Activated T-cell treated with anti-CD3 and anti-CD28 coated beads for 1 hour (primary cell): ENCODE data around the gene PPP2R5B.

Source experiments
- DNase-seq: peaks from one replicate; pipeline ENCODE4 v3.0.0-alpha.2; 2020; ENCODE audit warnings: low read depth

PPP2R5B gene

GRCh38 chr11:64908766-64909165 lies 15.7 kb upstream of the PPP2R5B start:
- no peak for DNase-seq

DNA sequence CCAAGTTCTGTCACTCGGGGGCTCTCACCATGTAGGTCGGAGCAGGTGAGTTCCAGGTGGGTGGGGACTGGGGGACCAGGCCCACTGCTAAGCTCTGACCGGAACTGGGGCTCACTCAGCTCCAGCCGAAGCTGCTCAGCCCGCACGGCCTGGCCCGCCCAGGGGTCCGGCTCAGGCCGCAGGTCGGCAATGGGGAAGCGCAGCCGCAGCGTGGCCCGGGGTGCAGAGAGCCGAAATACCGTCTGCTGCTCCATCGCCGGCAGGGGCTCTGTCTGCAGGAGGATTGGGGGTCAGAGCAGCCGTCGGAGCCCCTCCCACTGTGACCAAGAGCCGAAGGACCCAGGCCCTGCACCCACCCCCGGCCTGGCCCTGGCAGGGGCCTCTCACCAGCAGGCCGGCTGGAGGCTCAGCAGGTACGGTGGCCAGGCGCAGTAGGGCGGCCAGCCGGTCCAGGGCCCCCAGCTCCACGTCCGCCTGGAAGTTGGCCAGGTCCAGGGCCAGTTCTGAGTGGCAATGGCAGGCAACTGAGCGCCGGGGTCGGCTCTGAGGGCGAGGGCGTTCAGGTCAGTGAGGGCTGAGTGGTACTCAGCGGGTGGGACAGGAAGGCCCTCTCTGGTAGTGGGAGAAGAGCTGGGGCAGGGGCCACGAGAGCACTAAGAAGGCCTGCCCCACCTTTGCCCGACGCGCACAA lies 14.7 kb upstream of the PPP2R5B start:
- no peak for DNase-seq

- no peak for DNase-seq
Observed at GRCh38 chr11:64910451-64911093, 13.9 kb upstream of the PPP2R5B start.

DNA sequence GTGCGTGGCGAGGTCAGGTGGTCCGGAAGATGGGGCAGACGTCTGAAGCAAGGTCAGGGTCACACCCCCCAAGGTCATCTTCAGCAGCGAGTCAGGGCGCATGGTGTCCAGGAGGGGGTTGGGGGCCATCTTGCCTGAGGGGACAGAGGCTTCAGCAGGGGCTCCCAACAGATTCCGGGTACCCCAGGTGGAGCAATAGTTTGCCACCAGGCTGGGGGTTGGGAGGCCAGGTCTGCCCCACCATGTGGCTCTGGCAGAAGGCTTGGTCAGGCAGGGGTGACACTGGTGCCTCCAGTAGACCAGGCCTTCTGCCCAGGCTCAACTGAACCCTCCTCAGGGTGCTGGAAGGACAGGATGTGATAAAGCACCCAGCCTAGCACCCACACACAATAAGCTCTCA lies 13.3 kb upstream of the PPP2R5B start:
- DNase-seq: no peak

DNA sequence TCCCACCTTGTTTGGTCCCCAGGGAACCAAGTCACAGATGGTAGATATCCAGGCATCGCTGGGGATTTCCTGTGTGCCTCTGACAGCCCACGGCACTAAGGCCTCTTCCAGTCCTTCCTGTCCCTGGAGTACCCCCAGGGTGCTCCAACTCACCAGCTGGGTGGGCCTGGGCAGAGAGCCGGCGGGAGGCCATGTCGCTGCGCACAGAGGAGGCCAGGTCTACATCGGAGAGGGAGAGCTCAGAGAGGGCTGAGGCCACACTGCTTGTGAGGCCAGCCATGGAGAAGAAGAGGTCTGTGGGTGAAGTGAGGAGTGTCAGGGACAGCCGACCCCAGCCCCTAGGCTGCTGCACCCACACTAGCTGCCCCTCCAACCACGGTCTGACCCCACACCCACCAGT lies 12.8 kb upstream of the PPP2R5B start:
- DNase-seq: no peak

DNA sequence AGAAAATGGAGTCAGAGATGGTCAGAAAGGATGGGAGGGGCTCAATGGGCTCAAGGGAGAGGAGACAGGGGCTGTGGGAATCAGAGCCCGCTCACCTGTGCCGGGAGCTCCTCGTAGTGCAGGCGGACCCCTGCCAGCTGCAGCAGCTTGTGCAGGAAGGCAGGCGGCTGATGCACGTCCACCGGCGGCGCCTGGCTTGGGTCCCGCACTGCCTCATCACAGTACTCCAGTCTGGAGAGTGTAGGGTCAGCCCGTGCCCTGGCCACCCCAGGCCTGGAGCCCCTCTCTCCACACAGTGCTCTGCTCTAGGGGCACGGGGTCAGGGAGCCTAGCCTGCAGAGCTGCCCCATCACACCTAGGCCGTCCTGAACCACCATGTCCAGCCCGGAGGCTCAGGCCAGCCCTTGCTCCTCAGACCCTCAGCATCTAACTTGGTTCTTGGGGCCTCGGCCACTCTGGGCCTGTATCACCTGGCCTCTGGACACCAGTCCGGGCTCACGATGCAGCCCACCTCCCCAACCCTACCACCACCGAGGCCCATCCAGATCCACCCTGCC lies 11.2 kb upstream of the PPP2R5B start:
- DNase-seq: no peak

GRCh38 chr11:64914123-64914522 lies 10.4 kb upstream of the PPP2R5B start:
- DNase-seq: no peak

GRCh38 chr11:64915376-64915887 lies 9.1 kb upstream of the PPP2R5B start:
- no peak for DNase-seq

GRCh38 chr11:64916040-64916774 lies 8.3 kb upstream of the PPP2R5B start:
- no peak for DNase-seq

DNA sequence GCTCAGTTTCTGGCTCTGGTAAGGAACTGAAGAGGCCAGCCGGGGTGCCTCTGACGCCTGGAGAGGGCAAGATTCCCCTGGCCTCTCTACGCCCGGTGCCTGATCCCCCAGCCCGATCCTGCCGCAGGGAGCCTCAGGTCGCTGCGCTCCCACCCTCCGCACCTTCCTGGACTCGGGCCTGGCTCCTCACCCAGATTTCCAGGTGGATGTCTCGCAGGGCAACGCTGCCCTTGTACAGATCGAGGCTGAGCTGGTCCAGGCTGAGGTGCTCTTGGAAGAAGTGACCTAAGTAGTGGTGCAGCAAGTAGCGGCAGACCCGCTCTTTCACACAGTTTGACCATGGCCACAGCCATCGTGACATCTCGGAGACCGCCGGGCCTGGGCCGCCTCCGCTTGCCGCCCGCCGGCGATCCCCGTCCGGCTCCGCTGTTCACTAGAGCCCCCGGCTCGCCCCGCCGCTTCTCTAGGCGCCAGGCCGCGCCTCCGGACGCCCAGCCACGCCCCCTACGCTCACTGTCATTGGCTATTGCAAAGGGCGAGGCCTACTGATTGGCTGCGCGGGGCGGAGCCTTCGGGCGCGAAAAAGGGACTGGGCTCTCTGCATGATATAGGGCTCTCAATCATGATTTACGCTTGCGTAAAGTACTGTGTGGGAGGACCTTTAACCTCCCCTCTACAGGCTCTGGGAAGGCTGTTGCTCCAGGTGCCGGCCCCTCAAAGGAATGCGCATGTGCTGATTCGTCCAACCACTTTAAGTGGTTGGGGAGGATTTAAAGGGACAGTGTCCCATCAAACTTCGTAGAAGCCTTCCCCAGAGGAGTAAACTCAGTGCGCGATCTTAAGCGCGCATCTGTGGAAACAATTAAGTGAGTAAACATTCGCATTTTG lies 7.5 kb upstream of the PPP2R5B start, which contains the start of gene ATG2A:
TSS of gene ATG2A (minus strand) at position 435 of the 888 bp plus-strand sequence. CDS start at position 361, 74 bp downstream.
- DNase-seq: peak; percentile 98

- no peak for DNase-seq
Observed at GRCh38 chr11:64917663-64917995, 6.9 kb upstream of the PPP2R5B start.

- DNase-seq: no peak
Observed at GRCh38 chr11:64918017-64918416, 6.5 kb upstream of the PPP2R5B start.

DNA sequence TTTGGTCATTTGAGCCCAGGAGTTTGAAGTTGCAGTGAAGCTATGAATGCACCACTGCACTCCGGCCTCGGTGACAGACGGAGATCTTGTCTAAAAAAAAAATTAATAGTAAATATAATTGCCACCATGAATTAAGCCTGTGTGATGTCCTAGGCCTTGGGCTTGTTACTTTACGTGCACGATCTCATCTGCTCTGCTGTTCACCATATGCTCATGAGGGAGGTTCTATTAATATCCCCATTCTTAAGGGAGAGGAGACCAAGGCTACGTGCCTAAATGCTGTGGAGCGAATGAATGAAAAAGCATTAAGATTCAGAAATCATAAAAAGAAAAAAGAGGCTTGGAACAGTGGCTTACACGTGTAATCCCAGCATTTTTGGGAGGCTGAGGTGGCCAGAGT lies 4.9 kb upstream of the PPP2R5B start:
- DNase-seq: no peak

GRCh38 chr11:64920124-64920523 lies 4.4 kb upstream of the PPP2R5B start:
- no peak for DNase-seq

DNA sequence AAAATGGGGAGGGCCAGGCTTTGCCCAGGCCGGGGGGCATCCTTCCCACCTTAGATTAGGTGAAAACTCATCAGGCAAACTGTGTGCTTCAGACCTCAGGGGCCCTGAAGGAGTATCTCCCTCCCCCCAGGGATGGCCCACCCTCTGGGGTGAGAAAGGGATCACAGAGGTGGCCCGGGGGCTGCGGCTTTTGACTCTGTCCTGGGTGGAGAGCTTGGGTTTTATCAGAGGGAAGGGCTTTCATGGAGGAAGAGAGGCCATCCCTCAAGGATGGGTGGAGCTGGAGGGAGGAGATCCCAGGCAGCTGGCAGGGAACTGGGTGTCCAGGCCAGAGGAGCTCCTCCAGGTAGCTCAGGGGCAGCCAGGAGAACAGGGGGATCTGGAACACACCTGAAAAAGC lies 3.1 kb upstream of the PPP2R5B start:
- no peak for DNase-seq

DNA sequence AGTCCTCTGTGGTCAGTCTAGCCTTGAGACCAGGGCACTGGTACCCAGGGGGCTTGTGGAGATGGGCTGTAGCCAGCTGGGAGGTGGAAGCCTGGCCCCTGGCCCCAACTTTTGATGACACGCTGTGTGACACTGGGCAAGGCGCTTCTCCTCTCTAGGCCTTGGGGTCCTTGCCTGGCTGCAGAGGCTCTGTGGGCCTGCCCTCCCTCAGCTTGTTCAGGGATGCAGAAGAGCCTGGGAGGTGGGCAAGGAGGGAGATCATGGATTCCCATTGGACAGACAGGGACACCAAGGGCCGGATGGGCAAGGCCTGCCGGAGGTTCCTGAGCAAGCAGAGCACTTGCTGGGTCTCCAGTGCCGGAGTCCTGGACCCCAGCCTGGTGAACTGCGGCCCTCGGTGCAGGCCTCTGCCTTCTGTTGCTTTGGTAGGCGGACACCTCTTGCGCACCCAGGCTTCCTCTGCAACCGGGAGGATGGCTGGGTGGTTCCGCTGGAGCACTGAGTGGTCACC lies 1.3 kb upstream of the PPP2R5B start:
- DNase-seq: no peak

DNA sequence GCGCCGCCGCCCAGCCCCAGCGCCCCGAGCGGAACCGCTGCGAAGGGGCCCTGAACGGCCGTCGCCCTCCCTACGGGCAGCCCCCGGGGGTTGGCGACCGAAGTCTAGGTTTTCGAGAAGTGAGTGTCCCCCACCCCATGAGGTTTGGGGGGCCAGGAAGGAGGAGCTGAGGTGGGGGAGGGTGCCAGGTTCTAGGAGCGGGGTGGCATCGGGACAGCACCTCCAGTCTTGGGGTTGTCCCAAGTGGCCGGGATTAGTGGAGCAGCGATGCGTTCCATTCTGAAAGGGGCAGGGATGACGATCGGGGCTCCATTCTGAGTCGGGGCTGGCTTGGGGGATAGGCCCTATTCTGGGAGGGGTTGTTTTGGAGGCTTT lies 408 bp downstream of the PPP2R5B start:
- no peak for DNase-seq

DNA sequence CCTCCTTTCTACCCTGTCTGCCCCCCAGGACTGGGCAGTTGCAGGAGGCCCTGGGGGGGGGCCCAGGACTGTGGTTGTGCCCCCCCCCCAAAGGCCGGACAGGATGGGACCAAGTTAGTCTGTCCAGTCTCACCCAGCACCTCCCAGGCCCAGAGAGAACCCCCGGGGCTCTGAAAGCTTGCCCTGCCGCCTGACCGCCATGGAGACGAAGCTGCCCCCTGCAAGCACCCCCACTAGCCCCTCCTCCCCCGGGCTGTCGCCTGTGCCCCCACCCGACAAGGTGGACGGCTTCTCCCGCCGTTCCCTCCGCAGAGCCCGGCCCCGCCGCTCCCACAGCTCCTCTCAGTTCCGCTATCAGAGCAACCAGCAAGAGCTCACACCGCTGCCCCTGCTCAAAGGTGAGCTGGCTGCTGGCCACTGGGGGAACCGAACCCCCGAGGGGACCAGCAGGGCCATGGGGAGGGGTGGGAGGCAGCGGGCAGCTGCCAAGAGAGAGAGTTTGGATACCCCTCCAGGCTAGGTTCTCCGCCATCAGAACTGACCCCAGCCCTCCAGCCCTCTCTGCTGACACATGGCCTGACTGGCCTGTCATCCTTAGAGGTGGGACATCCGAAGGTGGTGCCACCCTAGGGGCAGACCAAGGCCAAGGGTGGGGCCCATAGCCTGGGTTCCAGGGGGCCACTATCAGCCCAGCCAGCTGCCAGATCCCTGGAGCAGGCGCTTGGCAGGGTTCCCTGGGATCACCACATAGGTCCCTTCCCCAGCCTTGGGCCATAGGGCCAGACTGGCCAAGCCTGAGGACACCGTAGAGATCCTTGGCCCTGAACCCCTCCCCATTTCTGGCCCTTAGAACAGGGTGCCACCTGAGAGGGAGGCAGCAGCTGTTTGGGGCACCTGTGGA lies 1.3 kb downstream of the PPP2R5B start:
- no peak for DNase-seq

DNA sequence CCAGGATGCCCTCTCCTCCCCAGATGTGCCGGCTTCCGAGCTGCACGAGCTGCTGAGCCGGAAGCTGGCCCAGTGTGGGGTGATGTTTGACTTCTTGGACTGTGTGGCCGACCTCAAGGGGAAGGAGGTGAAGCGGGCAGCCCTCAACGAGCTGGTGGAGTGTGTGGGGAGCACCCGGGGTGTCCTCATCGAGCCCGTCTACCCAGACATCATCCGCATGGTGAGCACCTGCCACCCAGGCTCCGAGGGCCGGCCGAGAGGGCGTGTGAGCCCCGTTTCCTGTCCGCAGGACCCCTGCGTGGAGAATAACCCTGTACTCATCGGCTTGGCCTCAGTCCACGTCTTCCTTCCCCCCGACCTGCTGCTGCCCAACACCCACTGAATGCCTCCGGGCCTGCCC lies 2.2 kb downstream of the PPP2R5B start:
- no peak for DNase-seq

GRCh38 chr11:64928957-64929356 lies 4.5 kb downstream of the PPP2R5B start:
- no peak for DNase-seq

- no peak for DNase-seq
Observed at GRCh38 chr11:64929625-64930024, 5.1 kb downstream of the PPP2R5B start.
